Measurements from ENCODE around the gene TMEM114.

TMEM114 gene

DNA sequence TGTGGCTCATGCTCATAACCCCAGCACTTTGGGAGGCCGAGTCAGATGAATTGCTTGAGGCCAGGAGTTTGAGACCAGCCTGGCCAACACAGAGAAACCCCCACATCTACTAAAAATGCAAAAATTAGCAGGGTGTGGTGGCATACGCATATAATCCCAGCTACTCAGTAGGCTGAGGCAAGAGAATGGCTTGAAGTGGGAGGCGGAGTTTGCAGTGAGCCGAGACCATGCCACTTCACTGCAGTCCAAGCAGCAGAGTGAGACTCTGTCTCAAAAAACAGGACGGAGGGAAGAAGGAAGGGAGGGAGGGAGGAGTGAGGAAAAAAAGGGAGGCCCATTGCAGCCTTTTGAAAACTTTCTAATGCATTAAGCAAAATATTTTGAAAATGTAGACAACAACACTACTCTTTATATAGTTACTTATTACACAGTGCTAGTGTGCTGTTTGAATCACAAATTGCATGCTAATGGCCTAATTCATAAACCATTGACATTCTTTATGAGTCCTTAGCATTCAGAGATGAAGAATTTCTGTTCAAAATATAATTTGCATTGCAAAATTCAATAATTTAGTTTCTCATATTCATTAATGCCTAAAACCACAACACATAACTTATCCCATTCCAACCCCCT lies 59.4 kb downstream of the TMEM114 start:
- DNase-seq (ENCODE audit: extremely low read depth, insufficient read length): no peak
- no peaks in the 10 kb centered on the region for H3K27me3 ChIP-seq (replicated peaks; ENCODE audit: control insufficient read depth, insufficient read depth, low read length)
- no peaks in the 10 kb centered on the region for H3K36me3 ChIP-seq (ENCODE audit: control insufficient read depth, insufficient read depth, low read length)
- TF ChIP-seq, protein P1, sequence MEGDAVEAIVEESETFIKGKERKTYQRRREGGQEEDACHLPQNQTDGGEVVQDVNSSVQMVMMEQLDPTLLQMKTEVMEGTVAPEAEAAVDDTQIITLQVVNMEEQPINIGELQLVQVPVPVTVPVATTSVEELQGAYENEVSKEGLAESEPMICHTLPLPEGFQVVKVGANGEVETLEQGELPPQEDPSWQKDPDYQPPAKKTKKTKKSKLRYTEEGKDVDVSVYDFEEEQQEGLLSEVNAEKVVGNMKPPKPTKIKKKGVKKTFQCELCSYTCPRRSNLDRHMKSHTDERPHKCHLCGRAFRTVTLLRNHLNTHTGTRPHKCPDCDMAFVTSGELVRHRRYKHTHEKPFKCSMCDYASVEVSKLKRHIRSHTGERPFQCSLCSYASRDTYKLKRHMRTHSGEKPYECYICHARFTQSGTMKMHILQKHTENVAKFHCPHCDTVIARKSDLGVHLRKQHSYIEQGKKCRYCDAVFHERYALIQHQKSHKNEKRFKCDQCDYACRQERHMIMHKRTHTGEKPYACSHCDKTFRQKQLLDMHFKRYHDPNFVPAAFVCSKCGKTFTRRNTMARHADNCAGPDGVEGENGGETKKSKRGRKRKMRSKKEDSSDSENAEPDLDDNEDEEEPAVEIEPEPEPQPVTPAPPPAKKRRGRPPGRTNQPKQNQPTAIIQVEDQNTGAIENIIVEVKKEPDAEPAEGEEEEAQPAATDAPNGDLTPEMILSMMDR (IDR thresholded peaks at IDR 0.05; ENCODE audit: insufficient read depth, low read length, poor library complexity, severe bottlenecking): no peak
- no peak overlapping the region for H3K4me3 ChIP-seq (replicated peaks; ENCODE audit: low read depth, low read length)

DNA sequence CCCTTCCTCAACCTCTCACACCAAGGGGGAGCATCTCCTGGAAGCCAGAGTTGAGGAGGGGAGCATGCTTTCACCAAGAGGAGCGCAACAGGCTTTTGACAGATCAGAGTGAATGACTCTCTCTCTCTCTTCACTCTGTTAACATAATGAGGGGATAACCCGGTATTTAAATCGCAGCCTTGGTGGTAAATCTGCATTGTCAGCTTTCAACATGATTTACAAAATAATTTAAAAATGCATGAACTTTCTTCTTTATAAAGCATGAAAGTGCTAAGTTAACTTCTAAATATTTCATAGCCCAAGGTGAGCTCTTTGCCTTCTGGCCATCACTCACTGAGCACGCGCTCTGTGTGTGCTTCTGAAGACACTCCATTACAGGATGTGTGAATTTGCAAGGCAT lies 61.8 kb downstream of the TMEM114 start:
- H3K4me3 ChIP-seq (replicated peaks; ENCODE audit: low read depth, low read length): no peak overlapping the region
- no peaks in the 10 kb centered on the region for H3K27me3 ChIP-seq (replicated peaks; ENCODE audit: control insufficient read depth, insufficient read depth, low read length)
- TF ChIP-seq, protein P1 (IDR thresholded peaks at IDR 0.05; ENCODE audit: insufficient read depth, low read length, poor library complexity, severe bottlenecking): no peak
- DNase-seq (ENCODE audit: extremely low read depth, insufficient read length): no peak
- no peaks in the 10 kb centered on the region for H3K36me3 ChIP-seq (ENCODE audit: control insufficient read depth, insufficient read depth, low read length)

DNA sequence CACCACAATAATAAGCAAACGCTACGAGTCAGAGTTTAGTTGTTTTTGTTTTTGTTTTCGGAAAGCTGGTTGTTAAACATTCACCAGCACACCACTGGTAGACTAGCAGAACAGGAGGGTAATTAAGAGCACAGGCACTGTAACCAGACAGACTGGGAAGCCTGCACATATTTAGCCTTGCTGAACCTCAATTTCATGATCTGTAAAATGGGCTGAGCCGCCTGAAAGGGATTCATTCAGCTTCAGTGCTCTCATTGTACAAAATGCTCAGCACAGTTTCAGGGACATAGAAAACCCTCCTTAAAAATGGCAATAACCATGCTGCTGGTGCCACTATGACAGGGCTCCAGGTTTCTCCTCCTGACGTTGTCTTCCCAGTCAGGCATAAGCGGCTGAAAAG lies 66.4 kb downstream of the TMEM114 start:
- no peaks in the 10 kb centered on the region for H3K36me3 ChIP-seq (ENCODE audit: control insufficient read depth, insufficient read depth, low read length)
- TF ChIP-seq, protein P1 (IDR thresholded peaks at IDR 0.05; ENCODE audit: insufficient read depth, low read length, poor library complexity, severe bottlenecking): no peak
- no peak for DNase-seq (ENCODE audit: extremely low read depth, insufficient read length)
- H3K4me3 ChIP-seq (replicated peaks; ENCODE audit: low read depth, low read length): no peak overlapping the region
- no peaks in the 10 kb centered on the region for H3K27me3 ChIP-seq (replicated peaks; ENCODE audit: control insufficient read depth, insufficient read depth, low read length)

DNA sequence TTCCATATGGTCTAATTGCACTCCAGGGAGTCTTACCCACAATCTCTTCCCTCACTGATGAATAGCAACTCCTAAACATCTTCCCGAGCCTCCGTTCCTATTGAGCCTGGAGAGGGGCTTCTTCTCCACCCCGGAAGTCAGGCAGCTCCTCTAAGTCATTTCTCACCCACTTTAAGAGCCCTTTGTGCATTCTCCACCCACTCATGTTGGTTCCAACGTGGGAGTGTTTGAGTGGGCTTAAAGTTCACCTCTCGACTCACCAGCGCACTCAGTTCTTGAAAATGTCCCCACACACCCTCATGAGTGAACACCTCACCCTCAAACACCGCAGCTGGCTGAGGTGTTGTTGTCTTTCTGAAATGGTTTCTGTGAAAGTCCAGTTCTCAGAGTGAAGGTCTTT lies 67.6 kb downstream of the TMEM114 start:
- H3K36me3 ChIP-seq (ENCODE audit: control insufficient read depth, insufficient read depth, low read length): no peaks in the 10 kb centered on the region
- no peak overlapping the region for H3K4me3 ChIP-seq (replicated peaks; ENCODE audit: low read depth, low read length)
- DNase-seq (ENCODE audit: extremely low read depth, insufficient read length): no peak
- TF ChIP-seq, protein P1 (IDR thresholded peaks at IDR 0.05; ENCODE audit: insufficient read depth, low read length, poor library complexity, severe bottlenecking): no peak
- H3K27me3 ChIP-seq (replicated peaks; ENCODE audit: control insufficient read depth, insufficient read depth, low read length): no peaks in the 10 kb centered on the region

DNA sequence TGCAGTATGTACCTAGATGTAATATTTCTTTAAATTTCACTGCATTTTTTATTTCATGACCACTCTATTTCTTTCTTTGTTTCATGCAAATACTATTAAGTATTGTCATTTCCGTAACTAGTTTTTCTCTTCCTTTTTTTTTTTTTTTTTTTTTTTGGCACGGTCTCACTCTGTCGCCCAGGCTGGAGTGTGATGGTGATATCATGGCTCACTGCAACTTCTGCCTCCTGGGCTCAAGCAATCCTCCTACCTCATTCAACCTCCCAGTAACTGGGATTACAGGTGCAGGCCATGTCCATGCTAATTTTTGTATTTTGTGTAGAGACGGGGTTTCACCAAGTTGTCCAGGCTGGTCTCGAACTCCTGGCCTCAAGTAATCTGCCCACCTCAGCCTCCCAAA lies 70.7 kb downstream of the TMEM114 start:
- no peaks in the 10 kb centered on the region for H3K36me3 ChIP-seq (ENCODE audit: control insufficient read depth, insufficient read depth, low read length)
- TF ChIP-seq, protein P1 (IDR thresholded peaks at IDR 0.05; ENCODE audit: insufficient read depth, low read length, poor library complexity, severe bottlenecking): no peak
- no peaks in the 10 kb centered on the region for H3K27me3 ChIP-seq (replicated peaks; ENCODE audit: control insufficient read depth, insufficient read depth, low read length)
- no peak for DNase-seq (ENCODE audit: extremely low read depth, insufficient read length)
- no peak overlapping the region for H3K4me3 ChIP-seq (replicated peaks; ENCODE audit: low read depth, low read length)

Measured in GM06990 (cell line).